K562 (cell line): Measurements from ENCODE around the gene KLK5. TPM values are rescaled to one million over a fixed set of nuclear protein-coding genes. Genes with fewer than 3 reads are reported as not detected.

Experiments
- ASH1L ChIP-seq: fragments of 450-650 bp; IDR thresholded peaks from 2 replicates; pipeline ENCODE4 v1.6.1; 2018; ENCODE audit warnings: borderline replicate concordance, mild to moderate bottlenecking, low read depth; ENCODE audit not compliant: partially characterized antibody
- CHD4 ChIP-seq: fragments of 200-600 bp; sonication (generic); IDR thresholded peaks from 3 replicates; pipeline ENCODE4 v1.6.1; 2012; ENCODE audit warnings: low read depth, mild to moderate bottlenecking, mixed read lengths, low read length, inconsistent platforms; ENCODE audit not compliant: insufficient read depth, insufficient replicate concordance, poor library complexity, severe bottlenecking
- FOXA1 ChIP-seq: fragments of 450-650 bp; IDR thresholded peaks from 2 replicates; pipeline ENCODE4 v1.6.1; 2016; ENCODE audit warnings: mild to moderate bottlenecking, borderline replicate concordance
- GTF2A2 ChIP-seq: IDR thresholded peaks from 2 replicates; pipeline ENCODE4 v1.6.1; 2016; ENCODE audit warnings: mild to moderate bottlenecking, missing genetic modification characterization, missing compliant biosample characterization
- GTF2E2 ChIP-seq: fragments of 200-800 bp; sonication (Bioruptor generic); IDR thresholded peaks from 2 replicates; pipeline ENCODE4 v1.6.1; 2016; ENCODE audit warnings: missing genetic modification characterization, missing compliant biosample characterization
- PCBP1 ChIP-seq: fragments of 200-400 bp; formaldehyde crosslinking; IDR thresholded peaks from 2 replicates; pipeline ENCODE4 v1.6.1; 2018; ENCODE audit warnings: mild to moderate bottlenecking, low read depth, low read length; ENCODE audit not compliant: poor library complexity, severe bottlenecking
- PPARD ChIP-seq: fragments of 250-450 bp; sonication (Bioruptor Pico); IDR thresholded peaks from 2 replicates; pipeline ENCODE4 v1.8.0; 2022; ENCODE audit warnings: inconsistent platforms, mild to moderate bottlenecking, moderate library complexity
- PTRF ChIP-seq: fragments of 450-650 bp; IDR thresholded peaks from 2 replicates; pipeline ENCODE4 v1.6.1; 2016; ENCODE audit warnings: mild to moderate bottlenecking, missing genetic modification characterization, missing compliant biosample characterization
- RBM39 ChIP-seq: fragments of 200-400 bp; formaldehyde crosslinking; optimal IDR thresholded peaks from 2 replicates; pipeline ENCODE3; 2018; ENCODE audit warnings: low read depth, low read length
- SNRNP70 ChIP-seq: fragments of 200-400 bp; formaldehyde crosslinking; optimal IDR thresholded peaks from 2 replicates; pipeline ENCODE3; 2017; ENCODE audit warnings: low read depth, low read length
- ZNF146 ChIP-seq: IDR thresholded peaks from one replicate; pipeline ENCODE4 v1.6.1; 2018; ENCODE audit warnings: missing compliant biosample characterization; ENCODE audit not compliant: unreplicated experiment
- polyA plus RNA-seq, 8 experiments: library from polyadenylated mRNA; depleted of rRNA in 4 of 8; stranded (reverse) in 5 of 8; unstranded in 3 of 8; fragments of >200 nt; fragmentation: Nextera tagmentation in 2 of 8; fragmentation: Illumina TruSeq in 1 of 8; extraction: Ambion mirVana in 2 of 8; extraction: Trizol in 1 of 8; gene quantifications; 2 replicates each; pipeline versions ENCODE4 v1.2.1 to v1.2.3, GENCODE V29; 2011 to 2014; ENCODE audit warnings: inconsistent platforms in 1 of 8, missing spikeins in 1 of 8
- total RNA-seq, 7 experiments: library from RNA; depleted of rRNA in 6 of 7; stranded (reverse); fragments of >200 nt in 6 of 7; fragmentation: Illumina TruSeq in 2 of 7; extraction: Trizol in 2 of 7; gene quantifications; 2 replicates each; pipeline versions ENCODE4 v1.2.1 to v1.2.3, GENCODE V29; 2011 to 2021; ENCODE audit warnings: low replicate concordance in 1 of 7
- TF ChIP-seq, protein P1 (sequence below), 2 experiments: fragments of 450-650 bp in 1 of 2; sonication (generic) in 1 of 2; formaldehyde crosslinking in 1 of 2; IDR thresholded peaks in 1 of 2; conservative IDR thresholded peaks in 1 of 2; 2 replicates each; pipeline versions ENCODE4 v1.6.1 to v1.8.1; 2016 to 2023; ENCODE audit warnings: mild to moderate bottlenecking in 2 of 2, moderate library complexity in 2 of 2, inconsistent platforms in 1 of 2, missing genetic modification reagents in 1 of 2
- TF ChIP-seq, protein P2 (sequence below), 3 experiments: IDR thresholded peaks in 2 of 3; conservative IDR thresholded peaks in 1 of 3; 2 replicates each; pipeline ENCODE4 v1.5.1; 2011 to 2012; ENCODE audit warnings: low read length in 3 of 3, mild to moderate bottlenecking in 3 of 3, control low read depth in 2 of 3, improper control_type of control experiment in 1 of 3, inconsistent platforms in 1 of 3, low read depth in 1 of 3, mixed read lengths in 1 of 3, moderate library complexity in 1 of 3; ENCODE audit not compliant: insufficient read depth in 2 of 3
- TF ChIP-seq, protein P3 (sequence below): fragments of 450-650 bp; IDR thresholded peaks from 2 replicates; pipeline ENCODE4 v1.6.1; 2016; ENCODE audit warnings: low read depth
- TF ChIP-seq, protein P4 (sequence below): fragments of 450-650 bp; formaldehyde crosslinking; IDR thresholded peaks from 2 replicates; pipeline ENCODE4 v1.4.0; 2020; ENCODE audit warnings: mild to moderate bottlenecking, moderate library complexity

The KLK5 gene
- total and polyA plus RNA-seq, 9 of the 15 experiments (the other 6 are each of a cell fraction or from before 2014, with no cell fraction given) = not detected

DNA sequence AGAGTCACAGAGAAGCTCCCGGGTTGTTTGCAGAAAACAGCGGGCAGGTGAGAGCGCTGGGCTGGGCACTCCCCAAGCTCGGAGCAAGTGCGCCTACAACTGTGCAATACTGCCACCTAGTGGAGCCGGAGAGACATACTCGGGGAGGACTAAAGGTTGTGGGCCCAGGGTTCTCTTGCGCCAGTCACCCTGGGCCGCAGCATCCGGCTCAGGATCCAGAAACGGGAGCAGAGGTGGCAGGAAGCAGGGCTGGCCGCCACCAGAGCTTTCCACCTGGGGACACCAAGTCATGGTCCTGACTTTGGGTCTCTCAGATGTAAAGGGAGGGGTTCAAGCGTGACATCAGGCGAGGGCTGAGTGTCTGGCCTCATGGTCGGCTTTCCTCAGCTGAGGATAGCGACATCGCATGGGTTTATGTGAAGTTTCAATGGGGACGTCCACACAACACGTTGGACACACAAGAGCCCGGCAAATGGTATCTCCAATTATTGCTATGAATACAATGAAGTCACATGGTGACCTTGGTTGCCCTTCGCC lies 30.5 kb downstream of the KLK5 start (continued):
- TF ChIP-seq, protein P1, sequence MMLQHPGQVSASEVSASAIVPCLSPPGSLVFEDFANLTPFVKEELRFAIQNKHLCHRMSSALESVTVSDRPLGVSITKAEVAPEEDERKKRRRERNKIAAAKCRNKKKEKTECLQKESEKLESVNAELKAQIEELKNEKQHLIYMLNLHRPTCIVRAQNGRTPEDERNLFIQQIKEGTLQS (IDR thresholded peaks at IDR 0.05) = no peak
- TF ChIP-seq, protein P1 (CRISPR knock-in tag; conservative IDR thresholded peaks at IDR 0.05) = peak; percentile 60; the same call in 1 of the 2 replicates
- TF ChIP-seq, protein P2, sequence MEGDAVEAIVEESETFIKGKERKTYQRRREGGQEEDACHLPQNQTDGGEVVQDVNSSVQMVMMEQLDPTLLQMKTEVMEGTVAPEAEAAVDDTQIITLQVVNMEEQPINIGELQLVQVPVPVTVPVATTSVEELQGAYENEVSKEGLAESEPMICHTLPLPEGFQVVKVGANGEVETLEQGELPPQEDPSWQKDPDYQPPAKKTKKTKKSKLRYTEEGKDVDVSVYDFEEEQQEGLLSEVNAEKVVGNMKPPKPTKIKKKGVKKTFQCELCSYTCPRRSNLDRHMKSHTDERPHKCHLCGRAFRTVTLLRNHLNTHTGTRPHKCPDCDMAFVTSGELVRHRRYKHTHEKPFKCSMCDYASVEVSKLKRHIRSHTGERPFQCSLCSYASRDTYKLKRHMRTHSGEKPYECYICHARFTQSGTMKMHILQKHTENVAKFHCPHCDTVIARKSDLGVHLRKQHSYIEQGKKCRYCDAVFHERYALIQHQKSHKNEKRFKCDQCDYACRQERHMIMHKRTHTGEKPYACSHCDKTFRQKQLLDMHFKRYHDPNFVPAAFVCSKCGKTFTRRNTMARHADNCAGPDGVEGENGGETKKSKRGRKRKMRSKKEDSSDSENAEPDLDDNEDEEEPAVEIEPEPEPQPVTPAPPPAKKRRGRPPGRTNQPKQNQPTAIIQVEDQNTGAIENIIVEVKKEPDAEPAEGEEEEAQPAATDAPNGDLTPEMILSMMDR (IDR thresholded peaks at IDR 0.05 in 2 of 3, conservative IDR thresholded peaks at IDR 0.05 in 1 of 3; ENCODE audit: insufficient read depth in 2 of 3, low read depth in 1 of 3, low read length in 3 of 3) = peak; percentile 88 to 92 (median 91)
- no peak for TF ChIP-seq PPARD (CRISPR knock-in tag)
- TF ChIP-seq SNRNP70 = no peak
- 0 out of 2 replicates have a peak, but pooled peaks have one; percentile 17 for TF ChIP-seq GTF2E2 (tag)
- no peak for TF ChIP-seq CHD4
- TF ChIP-seq ASH1L = no peak
- TF ChIP-seq, protein P3, sequence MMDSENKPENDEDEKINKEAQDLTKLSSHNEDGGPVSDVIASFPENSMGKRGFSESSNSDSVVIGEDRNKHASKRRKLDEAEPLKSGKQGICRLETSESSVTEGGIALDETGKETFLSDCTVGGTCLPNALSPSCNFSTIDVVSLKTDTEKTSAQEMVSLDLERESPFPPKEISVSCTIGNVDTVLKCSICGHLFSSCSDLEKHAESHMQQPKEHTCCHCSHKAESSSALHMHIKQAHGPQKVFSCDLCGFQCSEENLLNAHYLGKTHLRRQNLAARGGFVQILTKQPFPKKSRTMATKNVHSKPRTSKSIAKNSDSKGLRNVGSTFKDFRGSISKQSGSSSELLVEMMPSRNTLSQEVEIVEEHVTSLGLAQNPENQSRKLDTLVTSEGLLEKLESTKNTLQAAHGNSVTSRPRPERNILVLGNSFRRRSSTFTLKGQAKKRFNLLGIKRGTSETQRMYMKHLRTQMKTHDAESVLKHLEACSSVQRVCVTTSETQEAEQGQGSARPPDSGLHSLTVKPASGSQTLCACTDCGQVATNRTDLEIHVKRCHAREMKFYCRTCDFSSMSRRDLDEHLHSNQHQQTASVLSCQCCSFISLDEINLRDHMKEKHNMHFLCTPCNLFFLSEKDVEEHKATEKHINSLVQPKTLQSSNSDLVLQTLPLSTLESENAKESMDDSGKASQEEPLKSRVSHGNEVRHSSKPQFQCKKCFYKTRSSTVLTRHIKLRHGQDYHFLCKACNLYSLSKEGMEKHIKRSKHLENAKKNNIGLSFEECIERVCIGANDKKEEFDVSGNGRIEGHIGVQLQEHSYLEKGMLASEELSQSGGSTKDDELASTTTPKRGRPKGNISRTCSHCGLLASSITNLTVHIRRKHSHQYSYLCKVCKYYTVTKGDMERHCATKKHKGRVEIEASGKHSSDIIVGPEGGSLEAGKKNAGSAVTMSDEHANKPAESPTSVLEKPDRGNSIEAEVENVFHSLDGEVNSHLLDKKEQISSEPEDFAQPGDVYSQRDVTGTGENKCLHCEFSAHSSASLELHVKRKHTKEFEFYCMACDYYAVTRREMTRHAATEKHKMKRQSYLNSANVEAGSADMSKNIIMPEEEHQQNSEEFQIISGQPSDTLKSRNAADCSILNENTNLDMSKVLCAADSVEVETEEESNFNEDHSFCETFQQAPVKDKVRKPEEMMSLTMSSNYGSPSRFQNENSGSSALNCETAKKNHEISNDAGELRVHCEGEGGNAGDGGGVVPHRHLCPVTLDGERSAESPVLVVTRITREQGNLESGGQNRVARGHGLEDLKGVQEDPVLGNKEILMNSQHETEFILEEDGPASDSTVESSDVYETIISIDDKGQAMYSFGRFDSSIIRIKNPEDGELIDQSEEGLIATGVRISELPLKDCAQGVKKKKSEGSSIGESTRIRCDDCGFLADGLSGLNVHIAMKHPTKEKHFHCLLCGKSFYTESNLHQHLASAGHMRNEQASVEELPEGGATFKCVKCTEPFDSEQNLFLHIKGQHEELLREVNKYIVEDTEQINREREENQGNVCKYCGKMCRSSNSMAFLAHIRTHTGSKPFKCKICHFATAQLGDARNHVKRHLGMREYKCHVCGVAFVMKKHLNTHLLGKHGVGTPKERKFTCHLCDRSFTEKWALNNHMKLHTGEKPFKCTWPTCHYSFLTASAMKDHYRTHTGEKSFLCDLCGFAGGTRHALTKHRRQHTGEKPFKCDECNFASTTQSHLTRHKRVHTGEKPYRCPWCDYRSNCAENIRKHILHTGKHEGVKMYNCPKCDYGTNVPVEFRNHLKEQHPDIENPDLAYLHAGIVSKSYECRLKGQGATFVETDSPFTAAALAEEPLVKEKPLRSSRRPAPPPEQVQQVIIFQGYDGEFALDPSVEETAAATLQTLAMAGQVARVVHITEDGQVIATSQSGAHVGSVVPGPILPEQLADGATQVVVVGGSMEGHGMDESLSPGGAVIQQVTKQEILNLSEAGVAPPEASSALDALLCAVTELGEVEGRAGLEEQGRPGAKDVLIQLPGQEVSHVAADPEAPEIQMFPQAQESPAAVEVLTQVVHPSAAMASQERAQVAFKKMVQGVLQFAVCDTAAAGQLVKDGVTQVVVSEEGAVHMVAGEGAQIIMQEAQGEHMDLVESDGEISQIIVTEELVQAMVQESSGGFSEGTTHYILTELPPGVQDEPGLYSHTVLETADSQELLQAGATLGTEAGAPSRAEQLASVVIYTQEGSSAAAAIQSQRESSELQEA = no peak
- no peak for TF ChIP-seq GTF2A2 (tag)
- TF ChIP-seq FOXA1 = no peak
- TF ChIP-seq PCBP1 = no peak
- TF ChIP-seq RBM39 = no peak
- no peak for TF ChIP-seq PTRF (tag)
- TF ChIP-seq, protein P4, sequence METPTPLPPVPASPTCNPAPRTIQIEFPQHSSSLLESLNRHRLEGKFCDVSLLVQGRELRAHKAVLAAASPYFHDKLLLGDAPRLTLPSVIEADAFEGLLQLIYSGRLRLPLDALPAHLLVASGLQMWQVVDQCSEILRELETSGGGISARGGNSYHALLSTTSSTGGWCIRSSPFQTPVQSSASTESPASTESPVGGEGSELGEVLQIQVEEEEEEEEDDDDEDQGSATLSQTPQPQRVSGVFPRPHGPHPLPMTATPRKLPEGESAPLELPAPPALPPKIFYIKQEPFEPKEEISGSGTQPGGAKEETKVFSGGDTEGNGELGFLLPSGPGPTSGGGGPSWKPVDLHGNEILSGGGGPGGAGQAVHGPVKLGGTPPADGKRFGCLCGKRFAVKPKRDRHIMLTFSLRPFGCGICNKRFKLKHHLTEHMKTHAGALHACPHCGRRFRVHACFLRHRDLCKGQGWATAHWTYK (CRISPR knock-in tag) = no peak
- no peak for TF ChIP-seq ZNF146 (CRISPR knock-in tag)
